RWPE2 (cell line): ENCODE results near the gene ATP6V0A1.
"Not testable (repeated sequence)": the region's sequence is repeated elsewhere in the genome, so short reads cannot be mapped to it uniquely, and the experiment has no call there.

Source experiments
- ATAC-seq: fragments of 200-7000 bp; cut with Tn5 transposase; 3 replicates; pipeline ENCODE4 v1.9.1; 2021; ENCODE audit warnings: low read depth
- DNase-seq: peaks from one replicate; pipeline ENCODE4 v3.0.0-alpha.2; 2020; ENCODE audit warnings: low spot score
- H3K27ac ChIP-seq: fragments of 450-650 bp; 2 replicates; pipeline ENCODE4 v1.5.1; 2017; ENCODE audit warnings: mild to moderate bottlenecking; ENCODE audit not compliant: poor library complexity, severe bottlenecking
- H3K27me3 ChIP-seq: fragments of 250-450 bp; sonication (Bioruptor Pico); 2 replicates; pipeline ENCODE4 v1.5.1; 2021; ENCODE audit warnings: mild to moderate bottlenecking, moderate library complexity; ENCODE audit not compliant: insufficient read depth, poor library complexity, severe bottlenecking
- H3K36me3 ChIP-seq: fragments of 250-450 bp; sonication (Bioruptor Pico); 2 replicates; pipeline ENCODE4 v1.5.1; 2020; ENCODE audit warnings: low read depth, mild to moderate bottlenecking, moderate library complexity
- H3K4me1 ChIP-seq: fragments of 250-450 bp; sonication (Bioruptor Pico); 2 replicates; pipeline ENCODE4 v1.5.1; 2021; ENCODE audit warnings: mild to moderate bottlenecking, moderate library complexity; ENCODE audit not compliant: insufficient read depth, poor library complexity, severe bottlenecking
- H3K4me3 ChIP-seq: fragments of 250-450 bp; sonication (Bioruptor Pico); 2 replicates; pipeline ENCODE4 v1.5.1; 2021; ENCODE audit warnings: mild to moderate bottlenecking, moderate library complexity; ENCODE audit not compliant: severe bottlenecking
- H3K9me3 ChIP-seq: fragments of 250-450 bp; sonication (Bioruptor Pico); 2 replicates; pipeline ENCODE4 v1.5.1; 2021; ENCODE audit warnings: mild to moderate bottlenecking, moderate library complexity; ENCODE audit not compliant: severe bottlenecking
- CTCF ChIP-seq: fragments of 450-650 bp; IDR thresholded peaks from one replicate; pipeline ENCODE4 v1.5.1; 2017; ENCODE audit warnings: mild to moderate bottlenecking, moderate library complexity; ENCODE audit not compliant: poor library complexity, severe bottlenecking

Gene ATP6V0A1

GRCh38 chr17:42548993-42549755, 90.5 kb downstream of the ATP6V0A1 start:
- DNase-seq = no peak
- Histone ChIP-seq H3K4me3 (no peak overlapping the region), H3K9me3 (no peaks in the 10 kb centered on the region), H3K27ac (no peak overlapping the region), H3K27me3 (no peaks in the 10 kb centered on the region), H3K36me3 (no peaks in the 10 kb centered on the region), H3K4me1 (no peaks in the 10 kb centered on the region)
- no peak for ATAC-seq
- no peak for TF ChIP-seq CTCF

GRCh38 chr17:42552736-42553135, 94.1 kb downstream of the ATP6V0A1 start, which contains the start of gene HSD17B1:
TSS of gene HSD17B1 (plus strand) at chr17:42552923. CDS start at chr17:42552934, 11 bp downstream.
- H3K27ac ChIP-seq = peak within 1 kb of the TSS; percentile 74
- DNase-seq, H3K9me3 ChIP-seq, H3K27me3 ChIP-seq, H3K36me3 ChIP-seq, H3K4me1 ChIP-seq, ATAC-seq: not testable (repeated sequence)
- peak within 1 kb of the TSS; percentile 83 for H3K4me3 ChIP-seq

GRCh38 chr17:42553161-42553818, 94.6 kb downstream of the ATP6V0A1 start:
- Histone ChIP-seq H3K36me3 (no peaks in the 10 kb centered on the region), H3K27ac (peak overlapping the region; percentile 74), H3K4me3 (peak overlapping the region; percentile 83), H3K9me3 (no peaks in the 10 kb centered on the region), H3K4me1 (no peaks in the 10 kb centered on the region), H3K27me3 (no peaks in the 10 kb centered on the region)
- ATAC-seq = peak; percentile 49
- DNase-seq = no peak
- no peak for TF ChIP-seq CTCF

- DNase-seq = no peak
- peak overlapping the region; percentile 83 for H3K4me3 ChIP-seq
- H3K4me1 ChIP-seq = no peaks in the 10 kb centered on the region
- no peaks in the 10 kb centered on the region for H3K27me3 ChIP-seq
- H3K36me3 ChIP-seq = no peaks in the 10 kb centered on the region
- peak overlapping the region; percentile 74 for H3K27ac ChIP-seq
- peak; percentile 48 for TF ChIP-seq CTCF
- ATAC-seq = peak; percentile 42
- H3K9me3 ChIP-seq = no peaks in the 10 kb centered on the region
Measured at GRCh38 chr17:42553866-42554249, 95.2 kb downstream of the ATP6V0A1 start.

- peak overlapping the region; percentile 83 for H3K4me3 ChIP-seq
- ATAC-seq = peak; percentile 72
- no peaks in the 10 kb centered on the region for H3K36me3 ChIP-seq
- peak overlapping the region; percentile 74 for H3K27ac ChIP-seq
- no peaks in the 10 kb centered on the region for H3K9me3 ChIP-seq
- DNase-seq = no peak
- peak; percentile 14 for TF ChIP-seq CTCF
- H3K27me3 ChIP-seq = no peaks in the 10 kb centered on the region
- no peaks in the 10 kb centered on the region for H3K4me1 ChIP-seq
Measured at GRCh38 chr17:42554250-42555121, 95.8 kb downstream of the ATP6V0A1 start.
